ENCODE measurements around the gene EMCN.
"Not testable (repeated sequence)": the region's sequence is repeated elsewhere in the genome, so short reads cannot be mapped to it uniquely, and the experiment has no call there.

EMCN gene

DNA sequence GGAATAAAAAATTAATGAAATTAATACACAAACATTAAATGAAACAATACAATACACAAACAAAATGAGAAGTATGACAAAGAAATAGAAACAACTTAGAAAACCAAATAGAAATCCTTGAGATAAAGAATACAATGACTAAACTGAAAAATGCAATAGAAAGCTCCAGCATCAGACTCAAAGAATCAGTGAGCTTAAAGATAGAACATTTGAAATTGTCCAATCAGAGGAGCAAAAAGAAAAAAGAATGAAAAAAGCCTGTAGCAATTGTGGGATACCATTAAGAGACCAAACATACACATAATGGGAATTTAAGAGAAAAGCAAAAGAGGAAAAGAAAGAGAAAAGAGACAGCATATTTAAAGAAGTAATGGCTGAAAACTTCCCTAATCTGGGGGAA, 25.7 kb downstream of the EMCN start:
- DNase-seq (ENCODE audit: low spot score): no peak

DNA sequence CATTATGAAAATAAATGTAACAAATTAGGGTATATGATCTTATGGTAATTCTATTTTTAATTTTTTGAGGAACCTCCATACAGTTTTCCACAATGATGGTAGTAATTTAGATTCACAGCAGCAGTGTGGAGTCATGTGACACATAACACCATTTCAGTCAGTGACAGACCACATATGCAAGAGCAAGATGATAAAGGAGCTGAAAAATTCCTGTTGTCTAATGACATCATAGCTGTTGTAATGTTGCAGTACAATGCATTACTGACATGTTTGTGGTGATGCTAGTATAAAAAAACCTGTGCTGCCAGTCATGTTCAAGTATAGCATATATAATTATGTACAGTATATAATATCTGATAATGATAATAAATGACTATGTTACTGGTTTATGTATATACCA, 28.5 kb downstream of the EMCN start:
- no peak for DNase-seq (ENCODE audit: low spot score)

DNA sequence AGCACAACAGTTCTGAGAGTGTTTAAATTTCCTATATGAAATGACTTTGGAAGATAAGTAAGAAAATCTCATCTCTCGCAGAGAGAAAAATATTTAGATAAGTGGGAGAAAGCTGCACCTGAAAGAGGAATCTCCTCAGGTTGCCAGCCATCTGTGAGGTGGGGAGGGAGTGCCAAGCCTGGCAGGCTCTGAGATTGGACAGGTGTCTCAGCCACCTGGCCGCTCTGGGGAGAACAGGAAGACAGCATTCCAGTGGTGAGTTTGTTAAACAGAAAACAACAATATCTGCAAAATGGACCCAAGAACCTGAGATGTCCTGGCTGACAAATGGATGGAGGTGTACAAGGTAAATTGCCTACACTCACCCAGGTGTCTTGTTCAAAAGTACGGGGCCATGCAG, 31.3 kb downstream of the EMCN start:
- peak; percentile 10 for DNase-seq (ENCODE audit: low spot score)

DNA sequence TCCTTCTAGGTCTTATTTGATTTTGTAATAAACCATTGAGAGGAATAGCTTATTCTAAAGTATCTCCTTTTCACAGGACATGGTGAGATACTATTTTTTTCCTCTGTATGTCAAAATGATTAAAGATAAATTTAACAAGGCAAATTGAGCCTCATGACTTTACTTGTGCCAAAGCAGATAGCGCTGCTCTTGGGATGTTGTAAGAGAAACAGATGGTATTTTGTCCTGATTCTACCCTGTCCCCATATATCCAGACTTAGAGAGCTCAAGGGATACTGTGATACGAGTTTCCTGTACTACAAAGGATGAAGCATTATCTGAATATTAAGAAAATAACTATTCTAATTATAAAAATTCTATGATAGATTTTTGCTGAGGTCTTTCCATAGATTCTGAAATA, 34.0 kb downstream of the EMCN start:
- no peak for DNase-seq (ENCODE audit: low spot score)

DNA sequence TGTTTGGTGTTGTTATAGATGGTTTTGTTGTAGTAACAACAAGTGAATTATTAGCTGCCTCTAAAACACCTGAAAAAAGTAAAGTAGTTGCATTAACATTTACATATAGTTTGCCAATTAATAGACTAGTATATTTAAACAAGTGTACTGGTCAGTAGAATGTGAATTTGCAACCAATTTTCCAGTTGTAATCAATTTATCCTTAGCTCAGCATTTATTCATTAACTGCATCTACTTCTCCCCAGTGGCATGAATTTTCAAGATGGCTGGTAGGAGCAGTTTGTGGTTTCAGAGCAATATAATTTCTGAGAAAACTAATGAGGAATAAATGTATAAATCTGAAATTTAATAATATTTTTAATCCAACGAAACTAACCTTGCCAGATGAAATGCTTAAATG, 37.9 kb downstream of the EMCN start:
- no peak for DNase-seq (ENCODE audit: low spot score)

DNA sequence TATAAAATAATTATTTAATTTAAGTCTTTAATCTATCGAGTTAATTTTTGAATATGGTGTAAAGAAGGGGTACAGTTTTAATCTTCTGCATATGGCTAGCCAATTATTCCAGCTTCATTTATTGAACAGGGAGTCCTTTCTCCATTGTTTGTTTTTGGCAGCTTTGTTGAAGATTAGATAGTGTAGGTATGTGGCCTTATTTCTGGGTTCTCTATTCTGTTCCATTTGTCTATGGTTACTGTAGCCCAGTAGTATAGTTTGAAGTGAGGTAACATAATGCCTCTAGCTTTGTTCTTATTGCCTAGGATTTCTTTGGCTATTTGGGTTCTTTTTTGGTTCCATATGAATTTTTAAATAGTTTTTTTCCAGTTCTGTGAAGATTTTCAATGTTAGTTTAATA, 48.3 kb downstream of the EMCN start:
- no peak for DNase-seq (ENCODE audit: low spot score)

DNA sequence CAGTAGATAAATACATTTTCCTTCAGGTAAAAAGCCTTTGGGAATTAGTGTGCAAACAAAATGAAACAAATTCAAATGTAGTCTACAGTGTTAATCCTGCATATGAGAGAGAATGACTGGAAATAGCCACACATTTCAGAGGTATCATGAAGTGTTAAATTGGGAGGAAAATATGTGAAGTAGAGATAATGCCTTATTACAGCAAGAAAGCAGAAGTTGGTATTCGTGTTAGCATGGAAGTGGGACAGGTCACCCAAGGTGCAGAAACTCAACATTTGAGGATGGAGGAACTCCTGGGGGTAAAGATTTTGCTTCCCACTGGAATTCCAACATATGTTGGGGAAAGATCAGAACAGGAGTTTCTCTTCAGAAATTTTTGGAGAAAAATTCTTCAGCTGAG, 51.3 kb downstream of the EMCN start:
- no peak for DNase-seq (ENCODE audit: low spot score)

DNA sequence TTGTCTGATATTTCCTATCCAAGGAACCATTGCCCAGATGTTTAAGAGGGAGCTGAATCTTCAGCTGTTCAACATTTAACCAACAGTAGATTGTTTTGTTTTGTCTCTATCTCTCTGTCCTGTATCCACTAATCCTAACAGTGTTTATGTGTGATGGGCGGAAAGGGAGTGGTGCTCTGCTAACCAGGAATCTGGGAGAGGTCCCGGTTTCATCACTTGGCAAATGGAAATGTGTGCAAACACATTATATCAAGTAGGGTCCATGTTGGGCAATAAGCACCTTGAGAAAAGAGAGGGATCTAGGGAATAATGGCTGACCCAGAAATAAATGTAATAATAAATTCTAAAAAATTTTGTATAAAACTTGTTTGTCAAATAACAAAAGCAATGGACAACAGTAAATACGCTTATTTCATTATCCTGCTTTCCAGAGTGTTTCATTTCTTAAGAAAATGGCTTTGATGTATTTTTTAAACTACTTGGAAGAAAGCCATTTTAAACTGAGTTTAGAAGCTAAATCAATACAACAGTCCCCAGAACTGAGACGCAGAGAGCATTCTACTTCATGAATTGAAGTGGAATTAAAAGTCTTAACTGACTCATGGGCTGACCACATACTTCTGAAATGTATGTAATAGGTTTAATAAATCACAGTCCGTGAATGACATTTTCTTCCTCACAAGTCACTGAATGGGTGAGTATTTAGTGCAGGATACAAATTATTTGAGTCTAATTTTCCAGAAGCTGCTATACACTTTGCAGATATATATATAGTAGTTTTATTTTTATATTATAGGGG, 55.8 kb downstream of the EMCN start:
- DNase-seq (ENCODE audit: low spot score): no peak

DNA sequence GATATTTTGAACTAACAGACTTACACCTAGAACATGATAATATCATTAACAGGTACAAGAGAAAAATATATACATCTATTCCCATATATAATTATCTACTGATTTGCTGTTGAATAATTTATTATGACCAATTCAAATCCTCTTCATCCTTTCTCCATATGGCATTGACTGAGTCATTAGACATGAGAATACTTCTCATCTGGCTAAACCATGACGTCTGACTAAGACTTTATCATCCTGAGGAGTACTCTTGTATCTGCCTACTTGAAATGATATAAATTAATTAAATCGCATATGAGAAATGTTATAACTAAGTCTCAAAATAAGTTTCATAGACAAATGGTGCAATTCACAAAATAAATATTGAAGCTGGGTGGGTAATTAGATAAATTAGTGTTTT, 67.4 kb downstream of the EMCN start:
- no peak for DNase-seq (ENCODE audit: low spot score)

DNA sequence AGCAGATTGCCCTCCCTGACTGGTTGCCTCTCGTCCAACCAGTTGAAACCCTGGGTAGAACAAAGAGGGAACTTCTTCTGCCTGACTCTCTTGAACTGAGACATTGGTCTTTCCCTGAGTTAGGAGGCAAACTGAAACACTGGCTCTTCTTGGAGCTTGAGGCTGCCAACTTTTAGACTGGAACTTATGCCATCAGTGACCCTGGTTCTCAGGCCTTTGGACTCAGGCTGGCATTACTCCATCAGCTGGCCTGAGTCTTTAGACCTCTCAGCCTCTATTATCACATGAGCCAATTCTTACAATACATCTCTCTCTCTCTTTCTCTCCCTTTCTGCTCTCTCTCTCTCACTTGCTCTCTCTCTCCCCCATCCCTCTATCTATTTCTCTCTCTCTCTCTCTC, 86.4 kb downstream of the EMCN start:
- DNase-seq (ENCODE audit: low spot score): no peak

DNA sequence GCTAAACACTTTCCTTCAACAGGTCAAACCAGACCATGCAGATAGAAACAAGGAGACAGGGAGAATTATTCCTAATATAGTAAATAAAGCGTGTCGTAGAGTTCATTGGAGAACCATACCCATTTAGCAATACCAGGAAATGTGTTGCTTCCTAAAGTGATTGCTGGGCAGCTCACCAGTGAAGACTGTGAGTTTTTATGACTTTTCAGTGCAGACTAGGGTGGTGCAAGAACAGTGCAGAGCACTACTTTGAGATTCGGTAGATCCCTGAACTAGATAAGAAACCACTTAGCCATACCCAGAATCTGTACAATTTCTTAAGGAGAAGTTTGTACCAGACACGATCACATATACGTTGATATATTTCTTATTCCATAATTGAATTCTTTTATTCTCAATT, 87.4 kb downstream of the EMCN start:
- DNase-seq (ENCODE audit: low spot score): no peak

DNA sequence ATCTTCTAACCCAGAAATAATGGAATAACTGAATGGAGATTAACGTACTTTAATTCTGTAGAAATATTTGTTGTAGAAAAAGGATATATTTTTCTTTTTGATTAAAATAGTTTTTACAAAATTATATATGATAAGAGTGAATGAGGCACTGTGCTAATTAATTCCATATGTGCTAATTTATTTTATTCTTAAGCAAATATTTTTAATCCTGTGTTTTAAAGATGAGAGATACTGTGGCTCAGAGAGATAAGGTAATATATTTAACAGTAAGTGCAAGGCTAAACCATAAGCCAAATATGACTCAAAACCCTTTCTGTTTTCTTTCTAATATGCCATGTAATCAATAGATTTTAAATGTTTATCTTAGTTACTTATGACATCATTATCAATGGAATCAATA, 88.2 kb downstream of the EMCN start:
- no peak for DNase-seq (ENCODE audit: low spot score)

DNA sequence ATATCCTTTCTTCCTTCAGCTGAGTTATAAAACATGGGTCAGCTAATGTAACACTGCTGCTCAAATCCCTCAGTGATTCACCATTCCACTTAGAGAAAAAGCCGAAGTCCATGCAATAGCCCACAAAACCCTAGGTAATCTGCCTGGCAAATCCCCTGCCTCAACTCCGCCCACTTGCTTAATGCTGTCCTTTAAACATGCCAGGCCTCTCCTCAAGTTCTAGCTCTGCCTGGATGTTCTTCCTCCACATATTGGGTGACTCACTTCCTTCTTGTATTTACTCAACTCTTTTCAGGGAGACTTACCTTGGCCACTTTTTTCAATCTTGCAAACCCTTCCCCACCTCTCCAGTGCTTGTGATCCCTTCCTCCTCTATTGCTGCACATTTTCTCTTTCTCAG, 89.8 kb downstream of the EMCN start:
- DNase-seq (ENCODE audit: low spot score): no peak

DNA sequence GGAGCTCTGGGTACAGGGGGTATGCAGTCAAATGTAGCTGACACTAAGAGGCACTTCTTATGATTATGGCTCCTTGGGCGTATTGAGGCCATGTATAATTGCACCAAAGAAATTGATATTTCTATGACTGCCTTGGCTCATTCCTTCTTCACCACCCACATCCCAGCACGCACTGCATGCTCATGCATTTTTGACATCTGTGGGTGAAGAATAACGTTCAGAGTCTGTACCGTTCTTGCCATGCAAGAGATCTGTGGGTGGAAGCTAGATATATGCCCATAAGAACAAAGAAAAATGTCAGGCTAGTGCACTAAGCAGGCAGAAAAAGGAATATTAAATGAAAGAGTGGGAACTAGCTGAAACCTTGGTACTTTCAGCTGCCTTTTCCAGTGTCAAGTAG, 93.4 kb downstream of the EMCN start:
- DNase-seq (ENCODE audit: low spot score): no peak

DNA sequence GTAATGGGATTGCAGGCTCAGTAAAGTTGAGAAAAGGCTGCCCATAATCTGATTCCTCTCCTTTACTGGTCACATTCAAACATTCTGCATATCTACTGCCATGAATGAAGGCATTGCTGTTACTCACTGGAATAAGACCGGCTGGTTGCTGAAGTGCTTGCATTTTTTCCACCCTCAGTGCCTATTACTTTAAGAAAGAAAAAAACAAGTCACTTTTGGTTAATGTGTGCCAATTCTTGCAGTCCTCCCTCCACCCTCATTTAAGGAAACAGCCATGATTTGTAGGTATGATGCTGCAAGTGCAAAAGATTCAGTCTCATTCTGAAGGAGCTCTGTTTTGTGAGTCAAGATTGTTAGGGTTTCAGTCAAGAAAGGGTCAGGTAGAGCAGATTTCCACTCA, 94.9 kb downstream of the EMCN start:
- DNase-seq (ENCODE audit: low spot score): no peak

DNA sequence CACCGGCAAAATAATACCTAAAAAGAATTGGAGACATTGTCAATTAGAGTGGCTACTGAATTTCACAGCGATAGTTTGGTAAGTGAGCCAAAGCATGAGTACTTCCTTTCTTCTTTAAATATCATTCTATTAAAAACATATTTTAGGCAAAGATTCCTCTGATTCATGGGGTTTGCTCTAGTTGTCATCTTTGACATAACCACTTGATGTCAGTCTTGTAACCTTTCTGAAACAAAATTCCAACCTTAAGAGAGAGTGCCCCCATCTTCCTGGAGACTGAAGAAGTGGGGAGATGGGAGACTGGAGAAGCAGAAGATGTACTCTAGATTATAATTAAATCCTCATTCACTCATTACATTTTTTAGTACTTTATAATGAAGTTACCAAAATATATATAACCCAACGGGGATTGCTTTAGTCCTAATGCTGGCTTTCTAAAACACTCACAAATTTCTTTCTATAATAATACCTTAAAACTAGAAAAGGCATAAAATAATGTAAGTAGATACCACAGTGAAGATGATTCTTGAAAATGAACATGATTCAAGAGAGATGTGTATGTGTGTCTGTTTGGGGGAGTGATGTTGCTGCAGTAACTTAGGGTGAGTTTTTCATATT, 96.4 kb downstream of the EMCN start:
- peak; percentile 53 for DNase-seq (ENCODE audit: low spot score)

DNA sequence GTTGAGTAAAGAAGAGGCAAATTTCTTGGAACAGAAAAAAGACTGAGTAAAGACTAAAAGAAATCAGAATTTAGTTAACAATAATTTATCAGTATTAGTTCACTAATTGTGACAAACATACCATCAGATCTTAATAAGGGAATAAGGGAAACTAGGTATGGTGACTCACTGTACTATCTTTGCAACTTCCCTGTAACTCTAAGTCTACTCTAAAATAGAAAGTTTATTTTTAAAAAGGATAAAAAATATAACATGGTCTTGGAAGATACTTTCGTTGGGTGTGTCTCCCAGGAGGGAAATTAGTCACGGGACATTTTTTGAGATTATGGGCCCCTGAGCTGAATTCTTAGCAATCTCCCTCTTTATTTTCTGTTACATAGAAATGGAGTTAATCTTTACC, 97.3 kb downstream of the EMCN start:
- DNase-seq (ENCODE audit: low spot score): no peak

DNA sequence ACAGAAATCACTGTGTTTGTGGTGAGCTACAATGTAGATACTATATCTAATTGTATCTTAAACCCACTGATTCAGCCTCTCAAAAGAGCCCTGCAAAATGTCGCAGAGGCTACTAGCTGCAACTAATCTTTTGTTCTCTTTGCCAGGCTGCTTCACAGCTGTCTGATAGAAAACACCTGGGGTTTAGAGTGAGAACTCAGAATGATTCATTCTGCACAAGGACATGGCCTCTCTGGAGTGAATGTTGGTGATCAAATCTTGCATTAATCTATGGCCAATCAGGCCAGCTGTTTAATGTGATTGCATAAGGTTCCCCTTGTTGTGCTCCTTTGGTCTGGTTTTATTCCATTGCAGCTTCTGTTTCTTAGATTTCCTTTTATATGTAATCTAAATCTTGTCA, 100.3 kb downstream of the EMCN start:
- no peak for DNase-seq (ENCODE audit: low spot score)

DNA sequence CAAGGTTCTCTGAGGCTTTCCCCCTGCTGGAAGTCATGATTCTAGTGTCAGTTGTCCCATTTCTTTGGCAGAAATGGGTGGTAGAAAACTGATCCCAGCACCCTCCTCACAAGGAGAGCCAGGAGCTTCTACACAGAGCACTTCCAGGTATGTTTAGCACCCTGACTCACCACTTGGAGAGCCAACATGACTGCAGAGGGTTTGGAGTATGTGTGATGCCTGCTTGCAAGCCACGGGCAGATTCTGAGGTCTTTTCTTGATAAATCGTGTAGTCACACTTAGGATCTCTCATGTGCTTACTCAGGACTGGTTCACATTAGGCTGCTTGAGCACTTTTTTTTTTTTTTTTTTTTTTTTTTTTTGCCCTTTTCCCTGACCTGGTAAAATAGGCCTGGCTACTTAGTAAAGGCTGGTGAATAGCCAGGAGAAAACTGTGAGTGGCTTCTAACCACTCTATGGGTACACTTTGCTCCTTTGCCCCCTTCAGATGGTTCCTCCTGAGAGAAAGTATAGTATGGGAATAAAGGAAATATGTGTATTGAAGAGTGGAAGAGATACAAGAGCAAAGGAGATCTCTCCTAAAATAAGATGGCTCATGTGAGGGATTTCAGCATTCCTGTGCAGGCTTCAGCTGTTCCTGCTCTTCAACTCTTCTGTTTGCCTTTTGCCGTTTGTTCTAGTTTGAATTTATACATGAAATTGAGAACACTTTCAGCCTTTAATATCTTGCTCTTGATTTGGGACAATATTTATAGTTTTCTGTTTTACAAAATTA, 103.6 kb downstream of the EMCN start:
- DNase-seq (ENCODE audit: low spot score): no peak

DNA sequence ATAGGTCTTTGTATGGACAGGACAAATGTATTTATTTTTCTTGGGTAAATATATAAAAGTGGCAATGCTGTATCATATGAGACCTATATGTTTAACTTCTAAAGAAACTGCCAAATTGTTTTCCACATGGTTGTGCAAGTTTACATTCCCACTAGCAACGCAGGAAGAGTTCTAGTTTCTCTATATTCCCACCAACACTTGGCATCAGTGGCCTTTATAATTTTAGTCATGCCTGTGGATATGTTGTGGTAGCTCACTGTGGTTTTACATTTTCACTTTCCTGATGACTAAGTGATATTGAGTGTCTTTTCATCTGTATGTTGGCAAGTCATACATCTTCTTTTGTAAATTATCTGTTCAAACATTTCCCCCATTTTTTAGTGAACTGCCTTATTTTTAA, 126.0 kb downstream of the EMCN start:
- DNase-seq (ENCODE audit: low spot score): no peak

DNA sequence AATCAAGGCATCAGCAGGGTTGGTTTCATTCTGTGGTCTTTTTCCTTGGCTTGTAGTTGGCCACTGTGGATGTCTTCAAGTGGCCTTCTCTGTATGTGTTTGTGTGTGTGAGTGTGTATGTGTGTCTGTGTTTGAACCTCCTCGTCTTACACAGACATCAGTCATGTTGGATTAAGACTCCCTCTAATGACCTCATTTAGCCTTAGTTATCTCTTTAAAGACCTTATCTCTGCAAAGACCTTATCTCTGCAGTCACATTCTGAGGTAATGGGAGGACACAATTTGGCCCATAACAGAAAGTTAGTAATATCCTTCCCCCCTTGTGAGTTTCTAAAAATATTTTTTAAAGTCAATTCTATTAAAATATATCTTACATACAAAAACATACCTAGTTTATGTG, 126.7 kb downstream of the EMCN start:
- DNase-seq (ENCODE audit: low spot score): no peak

DNA sequence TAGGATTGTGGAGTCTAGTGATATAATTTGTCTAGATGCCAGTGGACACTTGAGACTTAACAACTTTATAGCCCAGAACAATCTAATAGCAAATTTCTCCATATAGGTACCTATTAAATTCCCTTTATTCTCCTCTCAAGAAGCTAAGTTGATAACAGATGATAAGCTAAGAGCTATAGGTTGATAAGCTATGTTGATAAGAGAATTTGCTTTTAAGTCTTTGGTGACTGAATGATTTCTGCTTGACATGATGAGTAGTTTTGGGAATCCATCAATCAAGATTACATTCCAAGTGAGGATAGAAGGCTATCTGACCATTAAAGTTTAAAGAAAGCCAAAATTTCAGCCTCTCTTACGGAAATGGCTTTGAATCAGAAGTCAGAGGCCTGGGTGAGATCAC, 131.6 kb downstream of the EMCN start:
- DNase-seq (ENCODE audit: low spot score): no peak

DNA sequence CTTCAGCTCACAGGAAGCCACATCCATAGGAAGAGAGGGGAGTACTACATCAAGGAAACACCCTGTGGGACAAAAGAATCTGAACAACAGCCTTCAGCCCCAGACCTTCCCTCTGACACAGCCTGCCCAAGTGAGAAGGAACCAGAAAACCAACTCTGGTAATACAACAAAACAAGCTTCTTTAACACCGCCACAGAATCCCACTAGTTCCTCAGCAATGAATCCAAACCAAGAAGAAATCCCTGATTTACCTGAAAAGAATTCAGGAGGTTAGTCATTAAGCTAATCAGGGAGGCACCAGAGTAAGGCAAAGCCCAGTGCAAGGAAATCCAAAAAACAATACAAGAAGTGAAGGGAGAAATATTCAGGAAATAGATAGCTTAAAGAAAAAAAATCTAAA, 137.4 kb downstream of the EMCN start:
- not testable (repeated sequence) for DNase-seq (ENCODE audit: low spot score)

Measured in pons (tissue), 1 donor.